GM10248 (cell line): ENCODE measurements around the gene PRDM16.

ENCODE experiments used
- CTCF ChIA-PET: fragments of 300-600 bp; sonication (Branson Sonifier 250); formaldehyde crosslinking; extraction: SDS; loops from one replicate; lab custom pipeline; 2021; ENCODE audit warnings: antibody characterized with exemption; lab: Yijun Ruan, JAX
- POLR2A ChIA-PET: fragments of 350-650 bp; sonication (Branson Sonifier 250); formaldehyde crosslinking; extraction: SDS; loops from one replicate; lab custom pipeline; 2020; ENCODE audit warnings: antibody characterized with exemption; lab: Yijun Ruan, JAX
- DNase-seq: peaks from one replicate; pipeline ENCODE4 v3.0.0; 2012; ENCODE audit errors: extremely low spot score
- CTCF ChIP-seq: IDR thresholded peaks from 2 replicates; pipeline ENCODE4 v1.5.1; 2012; ENCODE audit warnings: mild to moderate bottlenecking, low read depth; ENCODE audit errors: extremely low read depth, missing control alignments, control extremely low read depth

The PRDM16 gene

GRCh38 chr1:3076363-3076740, 7.3 kb downstream of the PRDM16 start:
- DNase-seq: no peak
- ChIA-PET POLR2A (no interaction called here), CTCF (no interaction called here)
- no peak for TF ChIP-seq CTCF

GRCh38 chr1:3077081-3077480, 8.1 kb downstream of the PRDM16 start:
- POLR2A ChIA-PET: no interaction called here
- CTCF ChIA-PET: no interaction called here
- no peak for DNase-seq
- no peak for TF ChIP-seq CTCF

- no peak for DNase-seq
- CTCF ChIA-PET: interaction anchor here (1.3 kb wide), 1 partner anchor 12 kb away, joined by 3 read pairs; no protein-coding TSS in a partner anchor
- POLR2A ChIA-PET: no interaction called here
- TF ChIP-seq CTCF: no peak
Measured at GRCh38 chr1:3077561-3077960, 8.6 kb downstream of the PRDM16 start.

GRCh38 chr1:3078430-3078861, 9.4 kb downstream of the PRDM16 start:
- CTCF ChIA-PET: interaction anchor here (1.3 kb wide), 1 partner anchor 11 kb away, joined by 3 read pairs; no protein-coding TSS in a partner anchor

GRCh38 chr1:3078871-3079270, 9.9 kb downstream of the PRDM16 start:
- ChIA-PET POLR2A (no interaction called here), CTCF (no interaction called here)
- DNase-seq: no peak
- no peak for TF ChIP-seq CTCF

More at GRCh38 chr1:3078430-3078861, 9.4 kb downstream of the PRDM16 start:
- TF ChIP-seq CTCF: no peak
- POLR2A ChIA-PET: no interaction called here
- DNase-seq: no peak

GRCh38 chr1:3079381-3080052, 10.5 kb downstream of the PRDM16 start:
- CTCF ChIA-PET: no interaction called here

More at GRCh38 chr1:3079381-3080052, 10.5 kb downstream of the PRDM16 start:
- POLR2A ChIA-PET: no interaction called here
- no peak for DNase-seq
- no peak for TF ChIP-seq CTCF
